CD4-positive, alpha-beta T cell treated with Interleukin-15 for 4 hours (primary cell): ENCODE measurements around the gene SMURF1.

Source experiments
- DNase-seq: peaks from one replicate; pipeline ENCODE4 v3.0.0-alpha.2; 2020; ENCODE audit warnings: low spot score

The SMURF1 gene

GRCh38 chr7:99029466-99030435 is 114.2 kb downstream of the SMURF1 start:
- DNase-seq = no peak

GRCh38 chr7:99028261-99028973 is 115.5 kb downstream of the SMURF1 start:
- DNase-seq = no peak

DNA sequence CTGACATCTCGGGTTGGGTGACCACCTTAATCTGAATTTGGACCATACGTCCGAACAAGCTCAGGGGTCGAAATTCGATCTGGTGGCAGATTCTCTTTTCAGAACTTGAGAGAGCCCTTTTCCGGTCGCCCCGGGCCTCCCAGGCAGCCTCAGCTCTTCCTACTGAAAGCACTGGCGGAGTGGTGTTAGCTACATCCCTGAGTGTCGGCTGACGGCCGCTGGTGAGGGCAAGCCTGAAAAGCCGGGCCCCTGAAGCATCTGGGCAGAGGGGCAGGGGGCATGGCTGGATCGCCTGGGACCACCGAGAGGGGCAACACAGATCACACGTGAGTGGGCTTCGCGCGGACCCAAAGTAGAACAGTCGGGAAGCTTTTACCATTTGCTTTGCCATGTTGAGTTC is 116.1 kb downstream of the SMURF1 start:
- no peak for DNase-seq

DNA sequence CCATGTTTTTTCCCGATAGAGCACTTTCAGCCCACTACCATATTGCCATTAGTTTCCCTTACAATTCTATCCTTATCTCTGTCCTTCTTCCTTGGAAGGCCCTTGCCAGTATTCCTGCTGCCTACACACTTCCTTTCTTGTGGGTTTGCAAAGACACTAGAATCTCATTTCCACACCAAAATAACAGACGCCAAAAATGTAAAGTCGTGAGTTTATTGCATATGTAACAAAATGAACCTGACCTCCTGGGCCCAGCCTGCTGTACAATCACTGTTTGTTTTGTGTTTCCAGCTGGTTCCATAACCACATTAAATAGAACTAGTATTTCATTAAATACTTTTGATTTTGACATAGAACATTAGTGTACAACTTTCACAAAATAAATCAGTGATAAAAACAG is 116.7 kb downstream of the SMURF1 start:
- no peak for DNase-seq

- DNase-seq = no peak
These were observed 119.8 kb downstream of the SMURF1 start for GRCh38 chr7:99024066-99024465.

GRCh38 chr7:99021941-99022560 is 121.9 kb downstream of the SMURF1 start:
- DNase-seq = no peak

DNA sequence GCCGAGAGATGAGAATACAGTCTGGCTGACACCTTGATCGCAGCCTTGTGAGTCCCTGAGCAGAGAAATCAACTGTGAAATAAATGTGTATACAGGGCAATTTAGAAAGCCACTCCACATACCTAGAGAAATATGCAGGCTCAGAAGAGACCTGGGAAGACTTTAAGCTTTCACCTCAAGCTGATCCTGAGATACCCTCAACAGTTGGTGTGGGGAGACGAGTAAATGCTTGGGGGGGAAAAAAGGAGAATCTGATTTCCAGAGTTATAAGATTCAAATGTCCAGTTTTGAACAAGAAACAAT is 123.5 kb downstream of the SMURF1 start:
- DNase-seq = no peak

DNA sequence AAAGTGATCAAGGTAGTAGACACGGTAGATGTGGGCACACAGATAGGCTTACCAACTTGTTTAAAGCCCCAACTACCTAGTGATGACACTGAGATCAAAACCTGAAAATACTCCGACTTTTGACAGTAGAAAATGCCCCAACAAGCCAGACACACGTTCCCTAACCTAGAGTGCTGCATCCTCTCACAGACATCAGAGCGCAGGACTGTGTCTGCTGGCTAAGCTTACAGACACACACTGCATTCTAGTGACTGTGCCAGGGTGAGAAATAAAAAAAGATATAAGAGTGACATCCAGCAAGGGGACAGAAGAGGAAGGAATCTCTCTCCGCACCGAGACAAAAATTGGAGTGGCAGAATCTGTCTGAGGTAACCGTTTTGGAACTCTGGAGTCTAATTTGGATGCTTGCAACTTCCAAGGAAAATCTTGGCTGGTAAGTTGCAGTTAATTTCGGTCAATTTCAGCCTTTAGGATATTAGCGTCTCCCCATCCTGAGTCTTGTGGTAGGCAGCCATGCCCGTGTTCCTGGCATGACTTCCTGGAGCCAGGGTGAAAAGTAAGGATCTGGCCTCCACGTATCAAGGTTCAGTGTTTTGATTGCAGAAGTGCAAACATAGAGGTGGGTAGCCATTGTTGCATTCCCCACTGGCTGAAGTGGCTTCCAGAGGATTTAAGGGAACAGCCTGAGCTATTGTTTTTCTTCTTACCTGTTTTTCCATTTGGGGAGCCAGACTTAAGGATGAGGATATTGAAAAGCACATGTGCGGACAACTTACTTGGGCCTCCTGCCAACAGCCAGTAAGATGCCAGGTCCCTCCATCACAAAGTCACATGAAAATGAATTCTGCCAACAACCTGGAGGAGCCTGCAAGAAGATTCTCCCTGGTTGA is 124.1 kb downstream of the SMURF1 start:
- no peak for DNase-seq

- DNase-seq = no peak
These were observed 127.7 kb downstream of the SMURF1 start for GRCh38 chr7:99016196-99016595.

DNA sequence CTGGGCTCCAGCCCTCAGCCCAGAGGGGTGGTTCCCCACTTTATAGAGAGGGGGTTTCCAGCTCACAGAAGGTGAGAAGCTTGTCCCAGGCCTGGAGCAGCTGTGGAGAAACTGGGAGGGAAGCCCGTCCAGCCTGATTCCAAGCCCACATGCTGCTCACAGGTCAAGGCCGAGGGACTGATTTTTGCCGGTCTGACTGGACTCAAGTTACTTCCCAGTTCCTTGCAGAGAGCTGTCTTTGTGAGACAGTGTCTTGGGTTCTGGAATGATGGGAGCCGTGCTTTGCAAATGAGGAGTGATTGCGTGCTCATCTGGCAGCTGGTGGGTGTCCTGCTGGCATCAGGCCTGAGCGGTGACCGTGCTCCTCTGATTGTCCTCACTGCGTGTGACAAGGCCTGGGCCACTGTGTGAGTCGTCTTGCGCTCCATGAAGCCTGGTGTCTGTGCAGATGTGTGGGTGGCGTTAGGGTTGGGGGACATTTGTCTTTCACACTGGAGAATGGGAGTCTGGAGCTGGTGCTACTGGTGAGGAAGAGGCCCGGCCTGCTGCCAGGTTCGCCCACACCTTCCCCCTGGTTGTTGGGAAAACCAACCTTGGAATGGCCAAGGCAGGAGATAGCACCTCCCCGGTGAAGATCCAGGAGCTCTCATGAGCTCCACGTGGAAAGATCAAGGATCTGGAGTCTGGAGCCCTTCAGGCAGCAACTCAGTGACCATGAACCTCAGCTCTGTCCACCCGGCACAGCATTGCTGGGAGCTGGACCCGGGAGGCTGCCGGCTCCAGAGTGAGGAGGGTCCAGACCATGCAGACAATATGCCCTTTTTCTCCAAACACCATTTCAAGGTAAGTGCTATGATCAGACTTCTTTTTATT is 129.6 kb downstream of the SMURF1 start:
- no peak for DNase-seq

DNA sequence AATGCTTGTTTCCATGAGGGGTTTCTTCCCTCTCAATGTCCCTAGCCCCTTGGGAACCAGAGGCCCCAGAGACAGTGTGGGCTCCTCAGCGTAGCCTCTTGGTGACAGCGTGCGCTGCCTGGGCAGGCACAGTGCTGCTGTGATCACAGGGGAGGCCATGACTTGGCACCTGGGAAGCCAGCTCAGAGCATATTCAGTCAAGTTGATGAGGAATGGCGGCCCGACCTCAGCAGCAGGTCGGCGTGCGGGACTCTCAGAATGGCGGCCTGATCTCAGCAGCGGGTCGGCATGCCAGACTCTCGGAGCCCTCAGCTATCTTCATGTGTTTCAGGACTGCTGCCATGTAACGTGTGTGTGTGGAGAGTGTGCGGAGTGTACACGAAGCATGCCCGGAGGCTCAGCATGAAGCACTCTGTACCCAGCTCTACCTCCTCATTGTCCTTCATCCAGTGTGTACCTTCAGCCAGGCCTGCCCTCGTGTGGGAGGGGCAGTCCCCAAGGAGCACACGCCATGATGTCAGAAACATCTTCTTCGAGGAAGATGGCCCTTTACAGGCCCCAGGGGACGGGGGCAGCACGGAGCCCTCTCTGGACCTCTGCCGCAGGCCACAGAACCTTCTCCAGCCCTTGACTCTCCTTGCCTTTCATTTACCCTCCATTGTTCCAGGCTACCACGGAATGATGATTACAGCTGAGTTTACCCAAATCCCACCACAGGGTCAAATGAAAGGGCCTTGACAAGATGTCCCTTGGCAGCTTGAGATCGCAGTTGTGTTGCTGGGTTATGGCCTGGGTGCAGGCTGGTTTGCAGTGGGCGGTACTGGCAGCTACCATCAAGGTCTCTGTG is 130.4 kb downstream of the SMURF1 start:
- DNase-seq = no peak

DNA sequence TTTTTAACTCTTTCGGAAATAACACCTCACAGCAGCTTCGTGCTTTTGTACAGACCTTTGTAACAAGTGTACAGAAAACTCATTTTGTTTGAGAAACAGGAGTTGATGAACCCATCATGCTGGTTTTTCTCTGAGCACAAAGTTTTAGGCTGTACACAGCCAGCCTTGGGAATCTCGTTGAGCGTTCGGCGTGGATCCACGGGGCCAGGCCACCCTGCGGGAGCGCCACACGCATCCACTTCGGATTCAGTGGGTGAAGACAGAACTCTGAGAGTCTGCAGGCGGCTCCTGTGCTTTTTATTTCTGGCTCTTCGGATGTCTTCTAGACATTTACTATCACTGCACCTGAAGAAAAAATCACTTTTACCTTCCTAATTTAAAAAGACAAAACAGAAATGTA is 131.2 kb downstream of the SMURF1 start:
- no peak for DNase-seq

DNA sequence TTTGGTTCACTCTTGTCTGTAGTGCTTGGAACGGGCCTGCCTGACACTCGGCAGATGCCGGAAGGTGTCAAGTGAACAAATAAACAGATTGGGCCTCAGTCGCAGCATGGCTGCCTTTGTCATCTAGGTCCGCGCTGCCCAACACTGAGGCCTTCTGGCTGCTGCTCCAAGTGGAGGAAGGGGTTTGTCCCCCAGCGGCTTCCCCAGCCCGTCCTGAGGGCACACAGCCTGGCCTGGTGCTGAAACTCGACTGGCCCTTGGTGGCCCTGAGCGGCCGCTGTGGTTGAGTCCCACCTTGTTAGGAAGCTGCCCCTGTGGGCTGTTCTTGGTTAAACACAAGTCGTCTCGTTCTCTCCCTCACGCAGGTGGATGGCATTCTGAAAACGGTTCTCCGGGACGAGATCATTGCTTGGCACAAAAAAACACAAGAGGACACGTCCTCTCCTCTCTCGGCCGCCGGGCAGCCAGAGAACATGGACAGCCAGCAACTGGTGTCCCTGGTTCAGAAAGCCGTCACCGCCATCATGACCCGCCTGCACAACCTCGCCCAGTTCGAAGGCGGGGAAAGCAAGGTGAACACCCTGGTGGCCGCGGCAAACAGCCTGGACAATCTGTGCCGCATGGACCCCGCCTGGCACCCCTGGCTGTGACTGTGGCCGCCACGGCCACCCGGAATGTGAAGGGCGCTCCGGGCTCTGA is 132.1 kb downstream of the SMURF1 start:
- DNase-seq = no peak

DNA sequence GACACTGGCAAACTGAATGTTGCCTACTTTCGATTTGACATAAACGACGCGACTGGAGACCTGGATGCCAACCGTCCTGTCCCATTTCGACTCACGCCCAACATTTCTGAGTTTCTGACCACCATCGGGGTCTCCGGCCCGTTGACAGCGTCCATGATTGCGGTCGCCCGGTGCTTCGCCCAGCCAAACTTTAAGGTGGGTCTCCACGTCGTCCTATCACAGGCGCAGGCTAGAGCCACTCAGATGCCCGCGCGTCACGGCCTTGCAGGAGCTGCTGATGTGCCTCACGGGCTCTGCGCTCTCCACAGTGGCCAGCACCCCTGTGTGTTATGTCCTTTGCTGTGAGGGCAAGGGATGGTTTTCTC is 132.6 kb downstream of the SMURF1 start:
- no peak for DNase-seq

DNA sequence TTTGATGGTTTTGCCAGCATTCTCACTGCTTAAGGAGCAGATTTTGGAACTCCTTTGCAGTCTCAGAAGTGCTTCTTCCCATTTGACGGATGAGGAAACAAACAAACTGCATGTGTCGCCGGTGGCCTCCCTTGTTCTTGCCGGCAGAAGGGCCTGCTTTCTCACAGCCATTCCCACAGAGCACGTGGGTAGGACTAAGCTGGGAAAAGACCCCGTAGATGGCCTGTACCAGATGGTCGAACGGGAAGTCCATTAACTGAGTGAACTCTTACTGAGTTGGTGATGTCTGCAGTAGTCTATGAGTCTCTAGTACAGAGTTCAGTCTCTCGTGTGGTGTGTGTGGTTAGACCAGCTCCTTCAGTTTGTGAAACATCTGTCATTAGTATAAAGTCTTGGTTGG is 133.6 kb downstream of the SMURF1 start:
- no peak for DNase-seq

GRCh38 chr7:99008921-99009530 is 134.9 kb downstream of the SMURF1 start:
- no peak for DNase-seq

DNA sequence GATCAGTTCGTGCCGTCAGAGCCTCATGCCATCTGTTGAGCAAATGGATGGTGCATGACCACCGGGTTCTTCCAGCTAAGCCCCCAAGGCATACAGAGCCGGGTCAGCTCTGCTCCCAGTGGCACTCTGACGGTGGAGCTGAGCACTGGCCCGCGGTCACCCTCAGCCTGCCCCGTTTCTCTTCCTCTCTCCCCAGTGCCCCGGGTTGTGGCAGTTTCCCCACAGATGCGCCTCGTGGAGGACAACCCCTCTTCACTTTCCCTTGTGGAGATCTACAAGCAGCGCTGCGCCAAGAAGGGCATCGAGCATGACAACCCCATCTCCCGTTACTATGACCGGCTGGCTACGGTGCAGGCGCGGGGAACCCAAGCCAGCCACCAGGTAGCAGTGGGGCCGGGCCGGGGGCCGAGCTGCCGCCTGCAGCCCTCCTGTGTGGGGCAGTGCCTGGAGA is 135.7 kb downstream of the SMURF1 start:
- DNase-seq = no peak

GRCh38 chr7:99006739-99007424 is 137.0 kb downstream of the SMURF1 start:
- DNase-seq = no peak
